SK-N-DZ (cell line): ENCODE measurements around the gene MSMO1.
A peak's percentile ranks its signal among the peaks of the same experiment; 100 is the strongest.

Experiments used
- DNase-seq: peaks from one replicate; pipeline ENCODE4 v3.0.0-alpha.2; 2015; ENCODE audit warnings: low spot score

MSMO1 gene

GRCh38 chr4:165360041-165360695 is 32.7 kb downstream of the MSMO1 start:
- no peak for DNase-seq

GRCh38 chr4:165360985-165361670 is 33.7 kb downstream of the MSMO1 start:
- no peak for DNase-seq

GRCh38 chr4:165361810-165362209 is 34.3 kb downstream of the MSMO1 start:
- DNase-seq: no peak

- no peak for DNase-seq
Observed at GRCh38 chr4:165364452-165365080, 37.1 kb downstream of the MSMO1 start.

- no peak for DNase-seq
Observed at GRCh38 chr4:165367040-165367439, 39.6 kb downstream of the MSMO1 start.

GRCh38 chr4:165368114-165368513 is 40.6 kb downstream of the MSMO1 start:
- DNase-seq: no peak

GRCh38 chr4:165368567-165368966 is 41.1 kb downstream of the MSMO1 start:
- DNase-seq: no peak

- DNase-seq: no peak
Observed at GRCh38 chr4:165369522-165369921, 42.1 kb downstream of the MSMO1 start.

- DNase-seq: no peak
Observed at GRCh38 chr4:165370530-165370929, 43.1 kb downstream of the MSMO1 start.

GRCh38 chr4:165375465-165375864 is 48.0 kb downstream of the MSMO1 start:
- DNase-seq: no peak

GRCh38 chr4:165378398-165378744 is 50.9 kb downstream of the MSMO1 start:
- no peak for DNase-seq

GRCh38 chr4:165378745-165379677 is 51.5 kb downstream of the MSMO1 start, which contains the start of gene CPE:
TSS of gene CPE (plus strand) at chr4:165379008. CDS start at chr4:165379222, 214 bp downstream.
- DNase-seq: peak; percentile 83

GRCh38 chr4:165379678-165380064 is 52.2 kb downstream of the MSMO1 start:
- DNase-seq: peak; percentile 64

- no peak for DNase-seq
Observed at GRCh38 chr4:165380805-165381204, 53.3 kb downstream of the MSMO1 start.

GRCh38 chr4:165381821-165382373 is 54.4 kb downstream of the MSMO1 start:
- peak; percentile 66 for DNase-seq

GRCh38 chr4:165382640-165383039 is 55.2 kb downstream of the MSMO1 start:
- no peak for DNase-seq

GRCh38 chr4:165383591-165384073 is 56.2 kb downstream of the MSMO1 start:
- peak; percentile 13 for DNase-seq

- DNase-seq: no peak
Observed at GRCh38 chr4:165384186-165384585, 56.7 kb downstream of the MSMO1 start.

GRCh38 chr4:165384598-165384997 is 57.1 kb downstream of the MSMO1 start:
- peak; percentile 41 for DNase-seq

GRCh38 chr4:165385126-165385525 is 57.7 kb downstream of the MSMO1 start:
- DNase-seq: no peak

GRCh38 chr4:165386328-165386727 is 58.9 kb downstream of the MSMO1 start:
- no peak for DNase-seq
